HG03439 (cell line): ENCODE results near the gene CCDC106.
A peak's percentile ranks its signal among the peaks of the same experiment; 100 is the strongest.

Experiments
- ATAC-seq: cut with Tn5 transposase; IDR thresholded peaks from one replicate; pipeline ENCODE4 v1.9.1; 2021; ENCODE audit warnings: mild to moderate bottlenecking, moderate library complexity; ENCODE audit not compliant: unreplicated experiment

Gene CCDC106

DNA sequence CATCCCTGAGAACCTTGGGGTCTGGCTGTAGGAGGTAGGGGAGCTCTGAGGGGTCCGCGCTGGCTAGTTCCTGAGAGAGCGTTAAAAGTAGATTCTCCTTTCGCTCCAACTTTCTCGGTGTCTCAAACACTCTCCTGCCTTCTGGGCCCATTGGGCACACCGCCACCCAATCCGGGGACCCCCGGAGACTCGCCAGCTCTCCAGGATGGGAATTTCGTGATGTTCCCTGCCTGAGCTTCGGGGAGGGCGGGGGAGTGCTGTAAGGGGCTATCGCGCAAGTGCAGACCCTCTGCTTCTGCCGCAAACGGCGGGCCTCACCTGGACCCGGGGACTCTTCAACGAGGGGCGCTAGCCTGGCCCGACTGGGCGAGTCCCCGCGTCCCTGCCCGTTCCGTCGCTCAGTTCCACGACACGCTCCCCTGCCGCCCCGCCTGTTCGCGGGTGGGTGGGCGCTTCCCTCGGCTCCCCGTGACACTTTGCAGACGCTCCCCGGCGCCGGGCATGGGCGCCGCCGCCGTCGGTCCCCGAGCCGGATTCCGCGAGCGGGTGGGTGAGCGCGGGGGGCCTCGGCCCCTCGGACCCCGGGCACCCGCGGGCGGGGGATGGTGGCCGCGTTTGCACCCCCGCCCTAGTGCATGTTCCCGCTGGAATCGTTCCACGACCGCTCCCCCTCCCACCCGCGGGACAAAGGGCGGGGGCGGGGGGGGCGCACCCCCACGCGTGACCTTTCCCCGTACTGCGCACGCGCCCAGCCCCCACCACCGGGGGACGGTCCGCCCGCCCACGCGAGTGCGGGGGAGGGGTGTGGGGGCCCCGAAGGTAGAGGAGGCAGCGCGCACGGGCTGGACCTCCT, at the start of gene CCDC106:
Gene CCDC106 (plus strand): TSS at position 481 of the 853 bp plus-strand sequence. CDS start 835 bp downstream, outside the sequence.
- no peak for ATAC-seq

DNA sequence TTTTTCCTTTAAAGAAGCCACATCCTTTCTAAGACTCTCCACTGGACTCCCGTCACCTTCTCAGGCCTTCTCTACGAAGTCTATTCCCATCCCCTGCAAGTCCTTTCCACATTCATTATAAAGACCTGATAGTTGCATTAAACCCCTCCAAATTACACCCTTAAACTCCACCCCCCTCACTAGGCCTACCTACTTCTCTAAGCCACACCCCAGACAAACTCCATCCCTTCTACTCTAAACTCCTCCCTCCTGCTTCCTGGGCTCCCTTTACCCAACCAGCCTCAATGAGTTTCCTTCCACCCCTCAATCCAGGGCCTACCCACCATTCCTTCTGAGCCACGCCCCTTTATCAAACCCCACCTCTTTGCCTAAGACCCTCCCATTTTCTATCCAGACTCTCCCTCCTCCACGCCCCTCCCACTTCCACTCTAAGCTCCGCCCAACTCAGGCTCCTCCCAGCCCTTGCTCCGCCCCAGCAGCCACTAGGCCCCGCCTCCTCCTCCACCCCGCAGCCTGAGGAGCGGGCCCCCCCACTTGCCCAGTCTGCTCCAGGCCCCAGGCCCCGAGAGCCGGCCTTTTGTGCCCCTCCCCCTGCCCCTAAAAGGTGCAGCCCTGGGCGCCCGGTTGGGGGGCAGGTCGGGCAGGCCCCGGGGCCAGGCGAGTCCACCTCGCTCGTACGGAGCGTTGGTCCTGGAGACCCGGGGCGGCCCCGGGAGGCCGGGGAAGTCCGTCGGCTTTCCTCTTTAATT, 49.1 kb upstream of the CCDC106 start:
- ATAC-seq: peak; percentile 61

- ATAC-seq: peak; percentile 50
Observed at GRCh38 chr19:55599468-55599841, 48.6 kb upstream of the CCDC106 start, which contains the start of gene FIZ1. Gene FIZ1 (minus strand): TSS chr19:55599517. CDS start chr19:55597865, 1,652 bp downstream.

DNA sequence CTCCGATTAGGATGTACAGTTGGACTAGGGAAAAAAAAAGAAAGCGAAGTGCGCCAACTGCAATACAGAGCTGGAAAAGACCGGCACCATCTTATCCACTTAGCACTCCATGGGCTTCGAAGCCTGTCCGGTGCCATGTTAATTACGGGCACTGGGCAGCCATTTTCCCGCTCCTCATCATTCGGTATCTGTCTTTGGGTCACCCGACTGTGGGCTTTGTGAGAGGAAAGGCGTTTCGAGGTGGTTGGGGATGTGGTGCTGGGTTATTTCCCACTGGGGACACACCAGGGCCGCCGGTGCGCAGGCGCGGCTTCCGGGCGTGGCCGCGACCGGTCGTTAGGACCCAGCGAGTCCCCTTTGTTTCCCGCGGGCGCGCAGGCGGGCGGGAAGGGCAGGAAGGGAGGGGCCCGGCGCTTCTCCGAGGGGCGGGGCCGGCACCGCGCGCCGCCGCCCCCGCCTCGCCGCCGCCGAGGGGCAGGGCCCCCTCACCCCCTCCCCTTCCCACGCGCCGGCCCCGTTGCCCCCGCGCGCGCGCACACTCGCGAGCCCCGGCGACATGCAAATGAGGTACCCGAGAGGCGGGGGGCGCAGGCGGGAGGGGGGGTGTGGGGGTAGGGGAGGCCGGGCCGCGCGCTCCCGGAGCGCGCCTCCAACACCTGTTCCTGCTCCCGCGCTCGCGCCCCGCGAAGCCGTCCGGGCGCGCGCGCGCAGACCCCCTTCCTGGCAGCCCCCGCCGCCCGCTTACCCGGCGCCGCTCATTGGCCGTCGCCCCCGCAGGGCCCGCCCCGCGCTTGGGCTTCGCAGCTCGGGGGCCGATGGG, 48.0 kb upstream of the CCDC106 start, which contains the start of gene ZNF524:
Gene ZNF524 (plus strand): TSS at position 447 of the 820 bp plus-strand sequence. CDS start 1,825 bp downstream, outside the sequence.
- ATAC-seq: peak; percentile 38

DNA sequence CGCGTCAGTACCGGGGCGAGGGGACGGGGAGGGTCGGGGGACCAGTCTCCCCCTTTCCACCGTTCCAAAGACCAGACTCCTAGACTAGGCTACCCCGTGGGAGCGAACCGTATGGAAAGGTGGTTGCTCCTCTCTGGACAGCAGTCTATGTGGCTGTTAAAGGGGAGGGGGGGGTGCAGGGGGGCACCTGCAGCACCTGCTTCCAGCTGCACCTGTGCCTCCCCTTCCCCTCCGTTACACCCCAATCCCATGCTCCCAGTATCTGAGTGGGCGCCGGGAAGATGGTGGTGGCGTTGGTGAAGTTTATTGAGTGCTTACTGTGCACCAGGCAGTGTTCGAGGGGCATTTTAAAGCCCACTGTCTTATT, 47.4 kb upstream of the CCDC106 start:
- ATAC-seq: no peak

DNA sequence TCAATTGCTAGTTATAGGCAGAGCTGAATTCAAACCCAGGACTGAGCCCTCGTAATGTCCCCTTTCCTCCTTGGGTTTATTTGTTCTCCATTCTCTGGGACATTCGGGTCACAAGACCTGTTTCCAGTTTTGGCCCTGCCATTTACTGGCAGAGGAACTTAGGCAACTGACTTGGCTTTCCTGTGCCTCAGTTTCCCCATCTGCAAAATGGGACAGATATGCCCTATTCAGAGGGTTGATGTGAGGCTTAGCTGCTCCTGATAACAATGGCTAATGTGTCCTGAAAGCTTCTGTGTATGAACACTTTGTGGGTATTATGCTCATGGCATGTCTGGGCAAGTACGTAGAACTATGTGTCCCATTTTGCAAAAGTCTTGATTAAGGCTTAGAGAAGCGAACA, 46.9 kb upstream of the CCDC106 start:
- no peak for ATAC-seq

DNA sequence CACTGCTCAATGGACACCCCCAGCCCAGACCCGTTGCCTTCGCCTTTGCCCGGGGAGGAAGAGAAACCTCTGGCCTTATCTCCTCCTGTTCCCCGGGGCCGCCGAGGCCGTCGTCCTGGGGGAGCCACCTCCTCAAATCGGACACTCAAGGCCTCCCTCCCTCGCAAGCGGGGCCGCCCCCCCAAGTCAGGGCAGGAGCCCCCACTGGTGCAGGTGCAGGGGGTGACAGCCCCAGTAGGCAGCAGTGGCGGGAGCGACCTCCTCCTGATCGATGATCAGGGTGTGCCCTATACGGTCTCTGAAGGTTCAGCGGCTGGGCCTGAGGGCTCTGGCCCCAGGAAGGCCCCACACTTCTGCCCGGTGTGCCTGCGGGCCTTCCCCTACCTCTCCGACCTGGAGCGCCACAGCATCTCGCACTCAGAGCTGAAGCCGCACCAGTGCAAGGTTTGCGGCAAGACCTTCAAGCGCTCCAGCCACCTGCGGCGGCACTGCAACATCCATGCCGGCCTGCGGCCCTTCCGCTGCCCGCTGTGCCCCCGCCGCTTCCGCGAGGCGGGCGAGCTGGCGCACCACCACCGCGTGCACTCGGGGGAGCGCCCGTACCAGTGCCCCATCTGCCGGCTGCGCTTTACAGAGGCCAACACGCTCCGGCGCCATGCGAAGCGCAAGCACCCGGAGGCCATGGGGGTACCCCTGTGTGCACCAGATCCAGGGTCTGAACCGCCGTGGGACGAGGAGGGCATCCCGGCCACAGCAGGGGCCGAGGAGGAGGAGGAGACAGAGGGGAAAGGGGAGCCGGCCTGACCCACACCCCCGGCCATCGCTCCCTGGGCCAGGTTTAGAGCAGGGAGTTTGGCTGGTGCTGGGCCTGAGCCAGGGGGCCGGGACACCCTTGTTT, 45.7 kb upstream of the CCDC106 start:
- ATAC-seq: no peak

DNA sequence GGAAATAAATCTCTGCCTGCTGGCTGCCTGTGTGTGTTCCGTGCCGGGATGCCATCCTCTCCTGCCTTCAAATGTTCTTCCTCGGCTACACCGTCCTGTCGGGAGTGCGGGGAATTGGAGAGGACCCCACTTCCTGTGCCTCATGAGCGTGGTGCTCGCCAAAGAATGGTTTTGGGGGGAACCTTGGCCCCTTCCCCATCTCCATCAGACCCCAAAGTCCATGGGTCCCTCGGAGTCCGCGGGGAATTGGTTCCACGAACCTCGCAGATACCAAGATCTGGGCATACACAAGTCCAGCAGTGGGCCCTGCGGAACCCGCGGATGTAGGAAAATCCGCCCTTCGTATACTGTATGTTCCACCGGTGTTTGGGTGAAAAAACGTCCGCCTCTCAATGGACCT, 44.9 kb upstream of the CCDC106 start:
- ATAC-seq: no peak

DNA sequence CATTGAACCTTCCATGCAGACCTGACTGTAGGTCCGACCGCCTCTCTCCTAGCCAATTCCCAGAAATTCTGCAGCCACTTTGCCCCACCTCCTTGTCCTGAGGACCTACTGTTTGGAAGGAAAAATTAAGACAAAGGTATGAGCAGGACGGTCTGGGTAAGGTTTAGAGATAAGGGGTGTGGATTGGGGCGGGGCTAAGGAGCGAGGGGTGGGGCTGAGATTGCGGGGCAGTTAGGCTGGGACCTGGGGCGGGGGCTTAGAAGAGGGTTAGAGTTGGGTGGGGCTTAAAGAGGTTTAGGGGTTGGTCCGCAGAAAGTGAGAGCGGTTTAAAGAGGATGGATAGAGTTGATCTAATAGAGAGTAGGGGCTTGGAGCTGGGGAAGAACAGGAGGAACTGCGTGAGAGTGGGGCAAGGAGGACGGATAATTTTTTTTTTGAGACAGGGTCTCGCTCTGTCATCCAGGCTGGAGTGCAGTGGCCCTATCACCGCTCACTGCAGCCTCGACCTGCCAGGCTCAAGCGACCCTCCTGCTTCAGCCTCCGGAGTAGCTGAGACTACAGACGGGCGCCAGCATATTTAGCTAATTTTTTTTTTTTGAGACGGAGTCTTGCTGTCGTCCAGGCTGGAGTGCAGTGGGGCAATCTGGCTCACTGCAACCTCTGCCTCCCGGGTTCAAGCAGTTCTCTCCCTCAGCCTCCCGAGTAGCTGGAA, 44.3 kb upstream of the CCDC106 start:
- no peak for ATAC-seq

DNA sequence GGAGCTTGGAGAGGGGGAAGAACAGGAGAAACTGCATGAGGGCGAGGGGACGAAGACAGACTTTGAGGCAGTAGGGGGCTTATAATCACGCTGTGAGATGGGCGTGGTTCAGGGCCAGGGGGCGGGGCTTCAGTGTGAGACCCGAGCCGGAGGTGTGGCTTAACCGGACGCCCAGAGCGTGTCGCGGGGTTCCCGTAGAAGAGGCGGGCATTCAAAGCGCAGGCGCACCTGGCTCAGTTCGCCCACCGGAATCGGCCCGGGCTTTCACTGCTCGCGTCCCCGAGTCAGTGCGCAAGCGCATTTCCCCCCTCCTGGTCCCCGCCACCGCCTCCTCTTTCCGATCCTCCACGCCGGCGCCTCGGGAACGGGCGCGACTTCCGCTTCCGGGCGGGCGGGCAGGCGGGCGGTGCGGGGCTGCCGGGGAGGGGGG, 42.8 kb upstream of the CCDC106 start:
- ATAC-seq: peak; percentile 72

GRCh38 chr19:55605637-55606470, 42.2 kb upstream of the CCDC106 start, which contains the start of gene ZNF865:
Gene ZNF865 (plus strand): TSS chr19:55605647. CDS start chr19:55613619, 7,972 bp downstream.
- peak; percentile 30 for ATAC-seq

DNA sequence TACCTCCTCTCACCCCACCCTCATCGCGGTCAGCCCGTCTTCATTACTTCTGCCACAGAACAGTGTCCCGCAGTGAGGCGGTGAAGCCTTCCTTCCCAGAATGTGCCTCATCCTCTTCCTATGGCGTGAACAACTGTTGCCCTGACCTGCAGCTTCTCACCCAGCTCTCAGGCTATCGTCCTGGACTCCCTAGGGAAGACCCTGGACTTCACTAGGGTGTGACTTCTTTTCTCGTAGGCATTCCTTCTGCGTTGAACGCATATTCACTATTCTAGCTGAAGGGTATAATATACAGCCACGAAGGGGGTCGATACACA, 41.6 kb upstream of the CCDC106 start:
- ATAC-seq: no peak

- no peak for ATAC-seq
Observed at GRCh38 chr19:55606817-55607216, 41.2 kb upstream of the CCDC106 start.

DNA sequence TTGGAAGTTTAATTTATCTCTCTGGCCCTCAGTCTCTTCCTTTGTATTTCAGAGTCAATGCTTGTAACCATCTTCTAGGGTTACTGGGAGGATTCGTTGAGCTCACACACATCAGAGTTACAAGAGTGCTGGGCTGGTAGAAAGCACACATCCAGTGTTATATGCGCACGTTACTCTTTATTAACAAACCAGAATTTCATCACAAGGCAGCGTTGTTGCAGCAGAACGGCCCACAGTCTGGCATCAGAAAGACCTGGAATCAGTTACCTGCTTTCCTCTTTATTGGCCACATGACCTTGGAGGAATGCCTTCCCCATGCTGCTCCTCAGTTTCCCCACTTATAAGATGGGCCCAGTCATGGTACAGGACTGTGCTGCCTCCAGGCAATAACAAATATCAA, 38.7 kb upstream of the CCDC106 start:
- ATAC-seq: no peak

- no peak for ATAC-seq
Observed at GRCh38 chr19:55611300-55611982, 36.6 kb upstream of the CCDC106 start.

GRCh38 chr19:55611983-55612645, 35.9 kb upstream of the CCDC106 start:
- ATAC-seq: no peak

- ATAC-seq: no peak
Observed at GRCh38 chr19:55613396-55613795, 34.6 kb upstream of the CCDC106 start.
